Fibroblast of skin of back (primary cell): ENCODE data around the gene ATG3. TPM values are rescaled to one million over a fixed set of nuclear protein-coding genes. Genes with fewer than 3 reads are reported as not detected.
"Not testable (repeated sequence)": the region's sequence is repeated elsewhere in the genome, so short reads cannot be mapped to it uniquely, and the experiment has no call there.

Experiments
- DNase-seq: peaks from one replicate; pipeline ENCODE4 v3.0.0-alpha.2; 2013
- polyA plus RNA-seq, 2 experiments: library from polyadenylated mRNA; unstranded; fragments of 120-200 nt; gene quantifications; one replicate each; pipeline ENCODE4 v1.2.1, GENCODE V29; 2013; ENCODE audit not compliant: insufficient read length in 2 of 2

The ATG3 gene
- polyA plus RNA-seq (2013, experiment 1 of 2; ENCODE audit: insufficient read length), result 50.9 TPM
- polyA plus RNA-seq (2013, experiment 2 of 2; ENCODE audit: insufficient read length), result 34.1 TPM

GRCh38 chr3:112561734-112562529, at the start of gene ATG3, which contains the start of gene SLC35A5:
ATG3 (minus strand) TSS chr3:112561962; CDS start chr3:112561528, 434 bp downstream.
SLC35A5 (plus strand) TSS chr3:112562045; CDS start chr3:112563404, 1,359 bp downstream.
- peak; percentile 99 for DNase-seq

GRCh38 chr3:112610121-112610520, 48.4 kb upstream of the ATG3 start:
- peak; percentile 52 for DNase-seq

- no peak for DNase-seq
Observed at GRCh38 chr3:112607863-112608262, 46.1 kb upstream of the ATG3 start.

GRCh38 chr3:112606098-112606497, 44.3 kb upstream of the ATG3 start:
- DNase-seq, result no peak

GRCh38 chr3:112605285-112605684, 43.5 kb upstream of the ATG3 start:
- DNase-seq, result peak; percentile 97

- DNase-seq, result peak; percentile 93
Observed at GRCh38 chr3:112604536-112604935, 42.8 kb upstream of the ATG3 start.

- no peak for DNase-seq
Observed at GRCh38 chr3:112602217-112602838, 40.6 kb upstream of the ATG3 start.

GRCh38 chr3:112598731-112599130, 37.0 kb upstream of the ATG3 start:
- no peak for DNase-seq

- no peak for DNase-seq
Observed at GRCh38 chr3:112597945-112598344, 36.2 kb upstream of the ATG3 start.

- DNase-seq, result no peak
Observed at GRCh38 chr3:112594856-112595255, 33.1 kb upstream of the ATG3 start.

GRCh38 chr3:112593258-112593657, 31.5 kb upstream of the ATG3 start:
- no peak for DNase-seq

GRCh38 chr3:112587336-112587735, 25.6 kb upstream of the ATG3 start:
- DNase-seq, result no peak

GRCh38 chr3:112585782-112586181, 24.0 kb upstream of the ATG3 start:
- no peak for DNase-seq

GRCh38 chr3:112583105-112583504, 21.3 kb upstream of the ATG3 start:
- DNase-seq, result no peak

GRCh38 chr3:112582244-112582874, 20.6 kb upstream of the ATG3 start:
- DNase-seq, result peak; percentile 60

- peak; percentile 52 for DNase-seq
Observed at GRCh38 chr3:112579697-112580096, 17.9 kb upstream of the ATG3 start.

- no peak for DNase-seq
Observed at GRCh38 chr3:112579232-112579631, 17.5 kb upstream of the ATG3 start.

GRCh38 chr3:112572701-112573100, 10.9 kb upstream of the ATG3 start:
- no peak for DNase-seq

- no peak for DNase-seq
Observed at GRCh38 chr3:112569265-112569664, 7.5 kb upstream of the ATG3 start.

- peak; percentile 21 for DNase-seq
Observed at GRCh38 chr3:112568642-112569041, 6.9 kb upstream of the ATG3 start.

GRCh38 chr3:112564940-112565305, 3.2 kb upstream of the ATG3 start:
- no peak for DNase-seq

- not testable (repeated sequence) for DNase-seq
Observed at GRCh38 chr3:112564247-112564939, 2.6 kb upstream of the ATG3 start.

- no peak for DNase-seq
Observed at GRCh38 chr3:112561484-112561733, 353 bp downstream of the ATG3 start.
